LNCaP clone FGC (cell line): Measurements from ENCODE around the gene CDC42EP4.

Source experiments
- DNase-seq: peaks from one replicate; pipeline ENCODE4 v3.0.0-alpha.2; 2011; ENCODE audit warnings: low read depth
- H3K4me3 ChIP-seq: 2 replicates; pipeline ENCODE4 v1.5.1; 2011; ENCODE audit warnings: mild to moderate bottlenecking, low read depth, low read length, control low read depth
- TF ChIP-seq, protein P1 (sequence below): IDR thresholded peaks from 2 replicates; pipeline ENCODE4 v1.5.1; 2012; ENCODE audit warnings: mild to moderate bottlenecking; ENCODE audit not compliant: control insufficient read depth, insufficient read depth; ENCODE audit errors: extremely low read depth

Gene CDC42EP4

DNA sequence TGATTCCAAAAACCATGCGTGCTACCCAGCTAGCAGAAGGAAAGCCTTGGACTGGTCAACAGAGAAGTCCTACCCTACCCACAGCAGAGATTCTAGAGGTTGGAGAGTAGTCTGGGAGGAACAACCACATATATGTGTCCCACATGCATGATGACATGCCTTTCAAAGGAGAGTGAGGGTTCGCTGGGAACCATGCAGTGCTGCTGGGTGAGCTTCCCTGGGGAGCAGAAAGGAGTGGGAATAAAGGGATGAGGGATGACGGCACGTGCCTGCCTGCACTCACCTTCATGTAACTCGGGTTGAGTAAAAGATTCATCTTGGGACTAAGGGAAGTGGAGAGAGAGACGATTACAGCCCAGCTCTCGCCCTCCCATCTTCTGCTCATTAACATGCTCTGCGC lies 59.9 kb downstream of the CDC42EP4 start:
- TF ChIP-seq, protein P1, sequence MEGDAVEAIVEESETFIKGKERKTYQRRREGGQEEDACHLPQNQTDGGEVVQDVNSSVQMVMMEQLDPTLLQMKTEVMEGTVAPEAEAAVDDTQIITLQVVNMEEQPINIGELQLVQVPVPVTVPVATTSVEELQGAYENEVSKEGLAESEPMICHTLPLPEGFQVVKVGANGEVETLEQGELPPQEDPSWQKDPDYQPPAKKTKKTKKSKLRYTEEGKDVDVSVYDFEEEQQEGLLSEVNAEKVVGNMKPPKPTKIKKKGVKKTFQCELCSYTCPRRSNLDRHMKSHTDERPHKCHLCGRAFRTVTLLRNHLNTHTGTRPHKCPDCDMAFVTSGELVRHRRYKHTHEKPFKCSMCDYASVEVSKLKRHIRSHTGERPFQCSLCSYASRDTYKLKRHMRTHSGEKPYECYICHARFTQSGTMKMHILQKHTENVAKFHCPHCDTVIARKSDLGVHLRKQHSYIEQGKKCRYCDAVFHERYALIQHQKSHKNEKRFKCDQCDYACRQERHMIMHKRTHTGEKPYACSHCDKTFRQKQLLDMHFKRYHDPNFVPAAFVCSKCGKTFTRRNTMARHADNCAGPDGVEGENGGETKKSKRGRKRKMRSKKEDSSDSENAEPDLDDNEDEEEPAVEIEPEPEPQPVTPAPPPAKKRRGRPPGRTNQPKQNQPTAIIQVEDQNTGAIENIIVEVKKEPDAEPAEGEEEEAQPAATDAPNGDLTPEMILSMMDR, result no peak
- no peak overlapping the region for H3K4me3 ChIP-seq
- no peak for DNase-seq

DNA sequence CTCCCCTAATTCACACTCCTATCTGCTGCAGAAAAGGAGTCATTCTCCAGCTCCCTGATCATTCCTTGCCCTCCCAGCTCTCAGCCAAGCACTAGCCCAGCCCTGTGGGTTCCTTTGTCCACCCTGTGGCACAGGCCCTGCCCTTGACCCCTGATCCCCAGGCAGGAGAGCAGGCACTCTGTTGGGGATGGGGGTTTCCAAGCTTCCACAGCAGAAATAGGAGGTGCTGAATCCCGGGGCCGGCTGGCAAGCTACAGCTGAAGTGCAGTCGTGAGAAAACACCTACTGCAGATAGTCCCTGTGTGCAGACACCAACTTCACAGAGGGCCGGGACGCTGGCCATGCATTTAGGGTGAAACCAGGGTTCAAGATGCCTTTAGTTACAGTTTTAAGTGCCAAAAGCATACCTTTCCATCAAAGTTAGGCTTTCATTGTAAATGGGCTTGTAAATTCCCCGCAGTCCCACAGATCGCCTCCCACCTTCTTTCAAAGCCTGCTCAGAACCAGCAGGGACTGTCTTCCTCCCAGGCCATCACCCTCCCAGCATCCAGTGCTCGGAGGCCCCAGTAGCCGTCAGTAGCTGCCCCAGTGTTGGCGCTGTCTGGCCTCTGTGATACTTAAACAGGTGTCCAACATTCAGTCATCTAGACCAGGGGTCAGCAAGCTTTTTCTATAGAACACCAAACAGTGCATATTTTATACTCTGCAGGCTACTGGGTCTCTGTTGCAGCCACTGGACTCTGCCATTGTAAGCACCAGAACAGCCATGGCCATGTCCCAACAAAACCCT lies 60.8 kb downstream of the CDC42EP4 start:
- no peak for DNase-seq
- H3K4me3 ChIP-seq, result no peak overlapping the region
- TF ChIP-seq, protein P1, result no peak

DNA sequence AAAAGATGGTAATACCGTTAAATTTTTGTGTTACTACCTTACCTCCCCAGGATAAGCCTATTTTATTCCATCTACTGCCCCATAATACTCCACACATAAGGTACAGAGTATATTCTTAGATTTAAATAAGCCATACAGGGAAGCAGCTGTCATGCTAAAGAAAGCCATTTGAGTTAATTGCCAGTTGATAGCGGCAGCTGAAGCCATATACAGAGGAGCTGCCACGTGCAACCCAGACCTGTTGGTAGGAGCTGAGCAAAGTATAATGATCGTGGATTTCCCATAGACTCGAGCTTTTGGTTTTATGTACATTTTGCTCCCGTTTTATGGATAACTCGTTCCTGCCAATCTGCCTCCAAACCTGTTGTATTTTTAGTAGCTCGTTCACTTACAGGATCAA lies 62.1 kb downstream of the CDC42EP4 start:
- no peak for DNase-seq
- no peak overlapping the region for H3K4me3 ChIP-seq
- TF ChIP-seq, protein P1, result no peak

DNA sequence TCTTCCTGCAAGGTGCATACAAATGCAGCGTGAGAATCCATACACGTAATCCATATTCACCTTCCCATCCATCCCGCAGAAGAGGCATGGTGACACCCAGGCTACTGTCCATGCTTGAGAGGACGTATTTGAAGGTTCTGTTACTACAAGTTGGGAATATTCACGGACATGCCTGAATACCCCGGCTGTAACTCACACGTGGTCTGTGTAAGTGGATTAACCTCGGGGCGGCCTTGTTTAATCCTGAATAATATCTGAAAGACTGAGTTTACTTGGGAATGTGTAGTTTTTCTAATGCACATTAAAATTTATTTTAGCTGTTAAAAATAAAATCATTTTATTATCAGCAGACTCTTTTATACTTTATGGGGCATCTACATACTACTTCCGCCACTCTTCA lies 63.3 kb downstream of the CDC42EP4 start:
- no peak overlapping the region for H3K4me3 ChIP-seq
- no peak for DNase-seq
- TF ChIP-seq, protein P1, result no peak

DNA sequence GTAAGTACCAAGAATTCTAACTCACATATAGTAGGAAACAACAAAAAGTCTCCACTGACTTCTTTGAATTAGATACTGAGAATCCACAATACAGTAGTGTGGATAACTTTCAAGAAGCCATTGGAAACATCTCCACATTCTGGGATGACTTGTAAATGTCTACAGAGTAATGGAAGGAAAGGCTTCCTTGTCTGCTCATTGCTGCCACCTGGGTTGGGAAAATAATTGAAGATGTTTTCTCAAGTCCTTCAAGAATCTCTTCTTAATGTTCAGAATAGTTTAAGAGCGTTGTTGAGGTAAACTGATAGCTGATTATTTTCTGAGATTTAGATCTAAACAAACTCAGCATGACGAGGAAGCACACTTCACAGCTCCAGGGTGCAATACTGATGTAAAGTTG lies 64.1 kb downstream of the CDC42EP4 start:
- no peak for DNase-seq
- H3K4me3 ChIP-seq, result no peak overlapping the region
- TF ChIP-seq, protein P1, result no peak

DNA sequence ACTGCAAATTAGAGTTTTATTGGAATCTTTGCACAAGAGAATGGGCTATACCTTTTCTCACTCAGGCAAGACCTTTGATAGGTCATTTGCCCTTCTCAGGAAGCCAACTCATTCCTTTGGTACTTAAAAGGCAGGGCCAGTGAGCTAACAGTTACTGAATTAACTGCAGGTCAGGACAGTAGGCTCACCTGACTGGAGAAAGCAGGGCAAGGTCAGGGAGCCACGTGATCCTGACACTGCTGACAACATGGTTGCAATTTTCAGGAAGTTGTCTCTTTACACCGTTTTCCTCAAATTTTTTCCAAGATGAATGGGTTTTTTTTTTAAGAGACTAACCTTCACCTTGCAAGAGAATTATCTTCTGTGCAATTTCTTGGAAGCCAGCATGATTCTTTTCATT lies 71.2 kb downstream of the CDC42EP4 start:
- DNase-seq, result no peak
- H3K4me3 ChIP-seq, result no peak overlapping the region
- TF ChIP-seq, protein P1, result no peak

DNA sequence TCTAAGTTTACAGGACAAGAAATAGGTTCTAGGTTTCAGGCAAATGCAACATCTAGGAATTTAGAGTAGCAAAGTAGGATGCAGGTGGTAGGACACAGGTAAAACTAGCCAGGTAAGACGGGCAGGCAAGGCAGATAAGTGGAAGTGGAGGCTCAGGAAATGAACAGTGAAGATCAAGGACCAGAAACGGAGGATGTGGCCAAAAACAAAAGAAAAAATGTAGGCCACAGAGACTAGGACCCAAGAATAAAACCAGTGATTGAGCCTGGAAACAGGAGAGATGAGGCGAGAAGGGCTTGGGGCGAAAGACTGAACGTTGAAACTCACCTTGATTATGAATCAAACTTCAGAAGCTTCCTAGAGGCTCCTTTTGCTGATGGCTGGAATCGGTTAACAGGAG lies 74.1 kb downstream of the CDC42EP4 start:
- no peak overlapping the region for H3K4me3 ChIP-seq
- TF ChIP-seq, protein P1, result no peak
- no peak for DNase-seq
